HG03025 (cell line): Measurements from ENCODE around the gene ZNF211.

Source experiments
- ATAC-seq: cut with Tn5 transposase; IDR thresholded peaks from one replicate; pipeline ENCODE4 v1.9.1; 2021; ENCODE audit warnings: mild to moderate bottlenecking, moderate library complexity; ENCODE audit not compliant: unreplicated experiment, low FRiP score

ZNF211 gene

DNA sequence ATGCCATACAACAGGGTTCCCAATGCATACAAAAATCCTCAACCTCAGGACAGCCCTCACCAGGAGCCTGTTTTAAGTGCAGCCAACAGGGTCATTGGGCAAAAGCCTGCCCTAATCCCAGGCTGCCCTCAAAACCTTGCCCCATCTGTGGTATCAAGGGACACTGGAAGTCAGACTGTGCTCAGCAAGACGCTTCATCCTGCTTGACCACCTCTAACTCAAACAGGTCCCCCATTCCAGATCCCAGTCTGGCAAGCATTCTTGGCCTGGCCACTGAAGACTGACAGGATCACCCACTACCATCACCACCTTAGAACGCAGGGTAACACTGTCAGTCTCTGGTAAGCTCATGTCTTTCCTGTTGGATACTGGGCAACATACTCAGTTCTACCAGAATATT, 20.7 kb downstream of the ZNF211 start:
- no peak for ATAC-seq

DNA sequence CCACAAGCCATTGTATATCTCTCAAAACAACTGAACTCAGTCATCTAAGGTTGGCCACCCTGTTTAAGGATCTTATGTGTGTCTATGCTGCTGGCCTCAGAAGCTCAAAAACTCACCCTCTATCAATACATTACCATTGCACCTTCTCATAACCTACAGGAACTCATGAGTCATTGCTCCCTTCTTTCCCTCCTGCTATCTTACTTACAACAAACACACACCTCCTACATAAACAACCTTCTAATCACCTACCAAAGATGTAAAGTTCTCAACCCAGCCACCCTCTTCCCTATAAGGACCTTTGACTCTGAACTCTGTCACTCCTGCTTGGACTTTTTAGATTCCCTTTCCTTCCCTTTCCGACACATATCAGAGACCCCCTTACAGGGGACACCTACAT, 22.5 kb downstream of the ZNF211 start:
- no peak for ATAC-seq

DNA sequence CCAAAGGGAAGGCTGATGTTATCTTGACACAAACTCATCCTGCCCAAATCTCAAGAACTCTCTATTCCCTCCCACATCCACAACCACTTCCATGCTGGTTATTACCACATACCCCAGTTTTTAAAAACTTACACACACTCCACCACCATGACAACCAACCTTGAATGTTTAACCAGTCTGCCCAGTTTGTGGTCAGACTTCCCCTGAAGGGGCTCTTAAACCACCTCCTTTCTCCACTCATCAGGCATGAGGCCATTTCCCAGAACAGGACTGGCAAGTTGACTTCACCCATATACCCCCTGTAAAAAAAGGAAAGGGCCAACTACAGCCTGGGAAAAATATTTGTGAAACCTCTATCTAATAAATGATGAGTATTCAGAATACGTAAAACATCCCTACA, 23.4 kb downstream of the ZNF211 start:
- ATAC-seq, result no peak

DNA sequence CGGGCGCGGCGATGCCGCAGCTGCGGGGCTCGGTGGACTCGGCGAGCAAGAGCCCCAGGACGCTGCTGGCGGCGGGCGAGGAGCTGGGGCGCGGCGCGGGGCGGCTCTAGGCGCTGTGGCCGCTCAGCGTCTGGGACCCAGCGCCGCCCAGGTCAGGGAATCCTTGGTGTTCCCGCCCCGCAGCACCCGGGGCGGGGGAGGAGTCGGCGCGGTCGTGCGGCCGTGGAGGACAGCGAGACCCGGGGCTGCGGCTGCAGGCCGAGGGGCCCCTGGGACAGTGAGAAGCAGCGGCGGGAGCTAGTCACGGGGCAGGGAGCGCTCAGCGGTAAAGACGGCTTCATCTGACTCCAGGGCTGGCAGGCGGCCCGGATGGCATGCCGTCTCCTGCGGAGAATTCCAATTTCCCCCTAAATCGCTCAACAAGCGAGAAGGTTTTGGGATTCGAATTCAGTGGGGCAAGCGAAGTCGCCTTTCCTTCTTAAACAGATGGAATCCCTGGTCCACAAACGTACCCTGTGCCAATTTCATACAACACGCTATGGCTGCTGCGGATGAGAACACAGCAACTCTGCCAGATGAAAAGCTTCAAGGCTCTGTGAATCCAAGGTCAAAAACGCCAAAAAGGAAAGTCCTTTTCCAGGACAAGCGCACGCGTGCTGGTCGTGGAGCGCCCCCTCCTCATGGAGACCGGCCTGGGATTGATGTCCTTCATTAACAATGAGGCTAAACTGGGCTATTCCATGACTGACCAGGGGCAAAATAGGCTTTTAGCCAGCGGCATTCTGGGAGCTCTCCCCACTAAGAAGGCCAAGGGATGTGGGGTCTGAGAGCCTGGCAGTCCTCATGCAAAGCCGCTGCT, 31.5 kb downstream of the ZNF211 start:
- no peak for ATAC-seq

DNA sequence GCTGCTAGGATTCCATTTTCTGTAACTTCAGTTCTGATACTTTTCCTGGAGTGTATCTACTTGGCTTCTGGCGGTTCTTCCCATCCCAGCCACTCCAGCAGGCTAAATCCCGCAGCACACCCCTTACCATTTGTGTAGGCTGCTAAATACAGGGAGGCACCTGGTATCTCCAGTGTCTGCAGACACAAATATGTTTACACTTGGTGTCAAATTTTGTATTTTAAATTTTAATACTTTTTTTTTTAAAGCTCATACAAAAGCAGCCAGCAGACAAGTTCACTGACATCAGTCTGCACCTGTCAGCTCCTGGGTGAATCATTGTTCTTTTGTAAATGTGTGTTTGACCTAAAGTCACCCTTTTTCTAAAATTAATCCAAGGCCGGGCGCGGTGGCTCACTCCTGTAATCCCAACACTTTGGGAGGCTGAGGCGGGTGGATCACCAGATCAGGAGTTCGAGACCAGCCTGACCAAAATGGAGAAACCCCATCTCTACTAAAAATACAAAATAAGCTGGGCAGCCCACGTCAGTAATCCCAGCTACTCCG, 32.4 kb downstream of the ZNF211 start:
- ATAC-seq, result no peak

DNA sequence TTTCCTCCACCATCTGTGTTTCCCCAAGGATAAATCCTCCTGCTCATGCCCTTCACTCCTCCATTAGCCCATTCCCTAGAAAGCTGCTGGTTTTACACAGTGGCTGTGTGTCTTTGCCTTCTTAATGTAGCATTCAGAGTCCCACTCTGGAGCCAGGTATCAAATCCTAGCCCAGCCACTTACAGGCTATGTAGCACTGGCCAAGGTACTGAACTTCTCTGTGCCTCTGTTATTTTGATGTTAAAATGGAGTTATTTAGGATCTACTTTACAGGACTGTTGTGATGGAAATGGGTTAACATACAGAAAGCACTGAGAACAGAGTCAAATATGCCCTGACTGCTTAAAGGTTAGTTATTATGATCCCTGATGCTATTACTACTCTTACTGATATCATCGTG, 34.3 kb downstream of the ZNF211 start:
- ATAC-seq, result no peak

DNA sequence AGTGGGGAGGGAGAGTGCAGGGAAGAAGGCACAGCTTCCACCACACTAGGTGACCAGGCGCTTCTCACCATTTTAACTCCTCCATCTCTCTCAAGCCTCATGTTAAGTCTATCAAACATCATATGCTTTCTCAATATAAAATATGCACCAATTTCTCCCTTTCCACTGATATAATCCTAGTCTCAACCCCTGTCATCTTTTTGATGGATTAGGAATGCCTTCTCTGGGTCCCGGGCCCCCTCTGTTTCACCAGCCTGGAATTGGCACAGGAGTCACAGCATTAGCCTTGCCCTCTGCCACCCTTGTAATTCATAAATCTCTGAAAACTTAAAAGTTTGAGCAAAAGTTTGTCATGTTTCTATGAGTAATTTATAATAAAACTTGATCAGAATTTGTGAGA, 35.7 kb downstream of the ZNF211 start, which contains the start of gene ZSCAN4:
ZSCAN4 (plus strand) TSS at position 301 of the 400 bp plus-strand sequence. CDS start 7,211 bp downstream, outside the sequence.
- no peak for ATAC-seq

GRCh38 chr19:57671124-57671895, 38.3 kb downstream of the ZNF211 start:
- no peak for ATAC-seq

DNA sequence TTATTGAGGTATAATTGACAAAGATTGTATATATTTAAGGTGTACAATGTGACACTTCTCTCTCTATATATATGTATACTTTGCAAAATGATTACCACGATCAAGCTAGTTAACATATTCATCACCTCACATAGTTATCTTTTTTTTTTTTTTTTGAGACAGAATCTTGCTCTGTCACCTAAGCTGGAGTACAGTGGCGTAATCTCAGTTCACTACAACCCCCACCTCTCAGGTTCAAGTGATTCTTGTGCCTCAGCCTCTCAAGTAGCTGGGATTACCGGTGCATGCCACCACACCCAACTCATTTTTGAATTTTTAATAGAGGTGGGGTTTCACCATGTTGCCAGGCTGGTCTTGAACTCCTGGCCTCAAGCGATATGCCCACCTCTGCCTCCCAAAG, 39.5 kb downstream of the ZNF211 start:
- no peak for ATAC-seq

GRCh38 chr19:57675881-57676280, 42.9 kb downstream of the ZNF211 start:
- no peak for ATAC-seq

- no peak for ATAC-seq
Observed at GRCh38 chr19:57682226-57682766, 49.3 kb downstream of the ZNF211 start.

DNA sequence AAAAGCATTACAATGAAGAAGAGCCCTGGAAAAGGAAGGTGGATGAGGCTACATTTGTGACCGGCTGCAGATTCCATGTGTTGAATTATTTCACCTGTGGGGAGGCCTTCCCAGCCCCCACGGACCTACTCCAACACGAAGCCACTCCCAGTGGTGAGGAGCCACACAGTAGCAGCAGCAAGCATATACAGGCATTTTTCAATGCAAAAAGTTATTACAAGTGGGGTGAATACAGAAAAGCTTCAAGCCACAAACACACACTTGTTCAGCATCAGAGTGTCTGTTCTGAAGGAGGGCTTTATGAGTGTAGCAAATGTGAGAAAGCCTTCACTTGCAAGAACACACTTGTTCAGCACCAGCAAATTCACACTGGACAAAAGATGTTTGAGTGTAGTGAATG, 53.8 kb downstream of the ZNF211 start:
- ATAC-seq, result no peak

- no peak for ATAC-seq
Observed at GRCh38 chr19:57687363-57688010, 54.5 kb downstream of the ZNF211 start.

- no peak for ATAC-seq
Observed at GRCh38 chr19:57688011-57688763, 55.2 kb downstream of the ZNF211 start.

- ATAC-seq, result no peak
Observed at GRCh38 chr19:57689750-57690149, 56.8 kb downstream of the ZNF211 start.
